Calu3 (cell line): ENCODE results near the gene SLC25A13. TPM values are rescaled to one million over a fixed set of nuclear protein-coding genes. Genes with fewer than 3 reads are reported as not detected.

Source experiments
- BruUV-seq: library from RNA; stranded (reverse); fragments of 400-500 nt; replicated peaks from 2 replicates; lab custom pipeline; 2021; lab: Mats Ljungman, UMichigan
- CTCF ChIA-PET: fragments of 300-600 bp; sonication (Branson Sonifier 250); formaldehyde crosslinking; loops from one replicate; lab custom pipeline; 2022; ENCODE audit warnings: antibody characterized with exemption; lab: Charles Lee
- DNase-seq: peaks from one replicate; pipeline ENCODE4 v3.0.0; 2022
- H3K27ac Mint-ChIP-seq: one replicate; pipeline ENCODE4 v1.8.0; 2022; ENCODE audit warnings: mixed read lengths; ENCODE audit not compliant: unreplicated experiment
- H3K27me3 Mint-ChIP-seq: one replicate; pipeline ENCODE4 v1.8.0; 2022; ENCODE audit warnings: mixed read lengths; ENCODE audit not compliant: unreplicated experiment
- H3K36me3 Mint-ChIP-seq: one replicate; pipeline ENCODE4 v1.8.0; 2022; ENCODE audit warnings: mild to moderate bottlenecking, moderate library complexity, mixed read lengths; ENCODE audit not compliant: insufficient read depth, unreplicated experiment
- H3K4me1 Mint-ChIP-seq: one replicate; pipeline ENCODE4 v1.8.0; 2022; ENCODE audit warnings: mild to moderate bottlenecking, low read depth, mixed read lengths; ENCODE audit not compliant: unreplicated experiment
- H3K4me3 Mint-ChIP-seq: one replicate; pipeline ENCODE4 v1.8.0; 2022; ENCODE audit warnings: mild to moderate bottlenecking, low read depth, moderate library complexity, mixed read lengths; ENCODE audit not compliant: unreplicated experiment
- H3K9me3 Mint-ChIP-seq: one replicate; pipeline ENCODE4 v1.8.0; 2022; ENCODE audit warnings: low read depth, mixed read lengths; ENCODE audit not compliant: unreplicated experiment
- CTCF ChIP-seq: fragments of 200-600 bp; IDR thresholded peaks from one replicate; pipeline ENCODE4 v1.8.0; 2022; ENCODE audit warnings: antibody characterized with exemption; ENCODE audit not compliant: unreplicated experiment
- intact Hi-C: fragments of 100-400 bp; cut with micrococcal nuclease; formaldehyde crosslinking; loops from one replicate; pipeline ENCODE4 v1.10.0; 2022; ENCODE audit not compliant: unreplicated experiment
- total RNA-seq: library from RNA; stranded (reverse); gene quantifications from 2 replicates; pipeline ENCODE4 v1.2.3, GENCODE V29; 2022

SLC25A13 gene
- total RNA-seq, 1 experiment from 2014 or later: 18.1 TPM

DNA sequence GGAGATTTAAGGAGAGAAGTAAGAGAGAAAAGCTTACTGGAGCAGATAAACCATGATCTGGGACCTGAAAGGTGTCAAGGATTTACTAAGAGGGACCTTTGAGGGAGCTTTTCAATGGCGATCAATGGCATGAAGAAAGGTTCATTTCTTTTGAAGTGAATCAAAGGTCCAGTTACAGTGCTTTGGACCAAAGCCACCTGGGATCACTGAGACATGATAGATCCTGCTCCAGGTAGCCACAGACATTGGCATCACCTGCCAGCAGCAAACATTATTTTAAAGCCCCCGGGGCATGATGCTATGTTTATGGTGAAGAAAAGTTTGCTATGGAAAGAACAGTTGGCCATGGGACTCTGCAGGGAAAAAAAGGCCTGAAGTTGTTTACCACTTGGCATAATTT, 109.4 kb downstream of the SLC25A13 start:
- peaks cover 2% of the 10 kb centered on the region for H3K9me3 Mint-ChIP-seq
- CTCF ChIA-PET: no interaction called here
- H3K27ac Mint-ChIP-seq: no peak overlapping the region
- H3K36me3 Mint-ChIP-seq: no peaks in the 10 kb centered on the region
- H3K27me3 Mint-ChIP-seq: no peaks in the 10 kb centered on the region
- DNase-seq: no peak
- BruUV-seq: no TSS peak
- TF ChIP-seq CTCF: no peak
- no peak overlapping the region for H3K4me3 Mint-ChIP-seq
- intact Hi-C loops: no loop called here
- no peaks in the 10 kb centered on the region for H3K4me1 Mint-ChIP-seq

GRCh38 chr7:96211954-96212353, 109.9 kb downstream of the SLC25A13 start:
- Mint-ChIP-seq H3K36me3 (no peaks in the 10 kb centered on the region), H3K9me3 (peaks cover 2% of the 10 kb centered on the region), H3K27me3 (no peaks in the 10 kb centered on the region), H3K4me3 (no peak overlapping the region), H3K27ac (no peak overlapping the region), H3K4me1 (no peaks in the 10 kb centered on the region)
- TF ChIP-seq CTCF: no peak
- no peak for DNase-seq
- CTCF ChIA-PET: no interaction called here
- no TSS peak for BruUV-seq
- intact Hi-C loops: no loop called here

DNA sequence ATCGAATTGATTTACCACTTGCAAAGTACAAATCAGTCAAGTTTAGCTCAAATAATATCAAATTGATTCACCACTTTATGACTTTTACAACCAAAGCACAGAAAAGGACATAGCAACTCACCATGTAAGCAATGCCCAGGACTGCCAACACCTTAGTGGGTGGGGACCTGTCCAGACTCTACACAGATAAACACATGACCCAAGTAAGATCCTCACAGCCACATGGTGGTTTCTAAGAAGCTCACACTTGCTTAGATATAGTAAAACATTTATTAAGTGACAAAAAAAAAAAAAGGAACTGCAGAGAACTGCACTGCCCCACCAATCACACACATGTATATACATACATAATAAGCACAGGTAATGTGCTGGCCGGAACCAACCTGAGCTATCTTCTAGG, 116.2 kb downstream of the SLC25A13 start:
- no peaks in the 10 kb centered on the region for H3K36me3 Mint-ChIP-seq
- H3K27ac Mint-ChIP-seq: no peak overlapping the region
- DNase-seq: no peak
- H3K4me3 Mint-ChIP-seq: no peak overlapping the region
- intact Hi-C loops: no loop called here
- no peaks in the 10 kb centered on the region for H3K4me1 Mint-ChIP-seq
- CTCF ChIA-PET: interaction anchor here (0.6 kb wide), 1 partner anchor 129 kb away, joined by 3 read pairs; no protein-coding TSS in a partner anchor
- H3K27me3 Mint-ChIP-seq: no peaks in the 10 kb centered on the region
- TF ChIP-seq CTCF: no peak
- no TSS peak for BruUV-seq
- no peaks in the 10 kb centered on the region for H3K9me3 Mint-ChIP-seq

- no peaks in the 10 kb centered on the region for H3K27me3 Mint-ChIP-seq
These were observed 117.3 kb downstream of the SLC25A13 start for GRCh38 chr7:96204601-96205000.

More at GRCh38 chr7:96204601-96205000, 117.3 kb downstream of the SLC25A13 start:
- no TSS peak for BruUV-seq
- intact Hi-C loops: no loop called here
- no peak overlapping the region for H3K27ac Mint-ChIP-seq
- H3K36me3 Mint-ChIP-seq: no peaks in the 10 kb centered on the region
- CTCF ChIA-PET: no interaction called here
- no peaks in the 10 kb centered on the region for H3K9me3 Mint-ChIP-seq
- no peaks in the 10 kb centered on the region for H3K4me1 Mint-ChIP-seq
- no peak for DNase-seq
- no peak for TF ChIP-seq CTCF
- no peak overlapping the region for H3K4me3 Mint-ChIP-seq
